DMS79 (cell line): Measurements from ENCODE around the gene DCAF4.

Source experiments
- DNase-seq: peaks from one replicate; lab custom pipeline; 2025; lab: John Stamatoyannopoulos, UW

The DCAF4 gene

DNA sequence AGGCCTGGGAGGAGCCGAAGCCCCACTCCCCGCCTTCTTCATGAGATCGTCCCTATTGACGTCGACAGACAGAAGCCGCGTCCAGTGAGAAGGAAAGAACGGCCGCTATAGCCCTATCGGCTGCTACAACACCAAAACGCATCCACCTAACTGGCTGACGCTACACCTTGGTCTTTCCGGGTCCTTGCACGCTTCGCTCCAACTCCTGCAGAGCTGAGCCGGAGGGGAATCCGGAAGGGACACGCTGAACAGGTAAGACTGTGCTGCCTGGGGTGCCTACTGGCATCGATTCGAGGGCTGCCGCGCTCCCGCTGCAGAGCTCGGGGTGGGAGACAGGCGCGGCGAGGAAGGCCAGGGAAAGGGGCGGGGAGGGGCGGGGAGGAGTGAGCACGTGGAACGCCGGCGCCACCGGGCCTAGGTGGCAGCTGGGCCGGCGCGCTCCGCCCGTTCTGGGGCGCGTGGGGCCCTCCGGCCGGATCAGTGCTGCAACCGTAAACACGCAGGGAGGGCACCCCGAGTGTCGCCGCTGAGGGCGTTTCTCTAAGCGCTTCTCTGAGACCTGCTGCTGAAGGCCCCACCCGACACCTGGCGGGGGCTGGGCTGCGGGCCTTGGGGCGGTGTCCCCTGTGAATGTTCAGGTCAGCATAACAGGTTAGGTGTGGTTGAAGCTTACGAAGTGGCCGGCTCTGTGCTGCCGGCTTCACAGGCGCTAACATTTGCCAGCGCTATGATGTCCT, at the start of gene DCAF4:
Gene DCAF4, plus strand, starts transcription at position 173 of the 737 bp plus-strand sequence. CDS start 11,515 bp downstream, outside the sequence.
- DNase-seq = peak; percentile 99

DNA sequence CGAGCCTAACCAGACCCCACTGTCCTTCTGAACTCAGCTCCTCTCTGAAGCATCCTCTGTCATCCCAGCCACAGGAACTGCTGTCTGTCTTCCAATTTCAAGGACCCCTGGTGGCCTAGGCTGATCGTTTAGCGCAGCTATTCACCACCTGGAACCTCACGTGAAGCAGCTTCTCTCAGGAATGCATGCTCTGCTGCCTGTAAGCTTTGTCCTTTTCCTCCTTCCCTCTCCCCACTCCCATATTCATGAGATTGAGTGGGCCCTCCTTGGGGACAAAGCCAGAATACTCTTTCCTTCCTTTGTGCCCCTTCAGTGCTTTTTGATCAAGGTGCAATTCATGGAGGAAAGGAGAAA, 49.6 kb upstream of the DCAF4 start:
- DNase-seq = no peak

DNA sequence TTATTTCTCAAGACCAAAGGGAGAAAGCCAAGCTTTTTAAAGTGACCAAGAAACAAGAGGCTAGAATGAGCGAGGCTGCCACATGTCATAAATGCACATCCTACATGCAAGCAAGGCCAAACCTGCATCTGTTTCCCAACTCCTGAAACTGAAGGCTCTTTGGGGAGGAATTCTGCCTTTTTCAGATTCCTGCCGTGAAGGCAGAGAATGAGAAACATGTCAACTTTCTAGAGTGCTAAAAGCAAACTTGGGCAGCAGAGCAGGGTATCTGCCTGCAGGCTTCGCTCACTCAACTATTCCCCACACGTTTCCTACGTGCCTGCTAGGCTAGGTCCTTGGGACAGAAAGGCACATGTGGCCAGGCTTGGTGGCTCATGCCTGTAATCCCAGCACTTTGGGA, 47.5 kb upstream of the DCAF4 start:
- no peak for DNase-seq

DNA sequence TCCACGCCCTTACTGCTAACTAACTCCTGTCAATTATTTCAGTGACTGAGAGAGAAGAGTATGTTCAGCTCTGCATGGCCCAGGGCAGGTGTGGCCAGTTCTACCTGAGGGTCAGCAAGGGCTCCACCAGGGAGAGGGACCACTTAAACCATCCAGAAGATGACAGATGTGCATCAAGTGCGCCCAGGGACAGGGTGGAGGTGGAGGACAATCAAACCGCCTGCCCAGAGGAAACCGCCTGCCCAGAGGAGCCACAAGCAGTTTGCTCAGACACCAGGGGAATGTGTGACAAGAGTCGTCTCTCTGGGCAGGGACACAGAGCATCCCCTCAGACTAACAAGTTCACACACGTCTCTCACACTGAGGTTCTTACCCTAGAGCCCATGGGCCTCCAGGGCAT, 46.8 kb upstream of the DCAF4 start:
- no peak for DNase-seq

DNA sequence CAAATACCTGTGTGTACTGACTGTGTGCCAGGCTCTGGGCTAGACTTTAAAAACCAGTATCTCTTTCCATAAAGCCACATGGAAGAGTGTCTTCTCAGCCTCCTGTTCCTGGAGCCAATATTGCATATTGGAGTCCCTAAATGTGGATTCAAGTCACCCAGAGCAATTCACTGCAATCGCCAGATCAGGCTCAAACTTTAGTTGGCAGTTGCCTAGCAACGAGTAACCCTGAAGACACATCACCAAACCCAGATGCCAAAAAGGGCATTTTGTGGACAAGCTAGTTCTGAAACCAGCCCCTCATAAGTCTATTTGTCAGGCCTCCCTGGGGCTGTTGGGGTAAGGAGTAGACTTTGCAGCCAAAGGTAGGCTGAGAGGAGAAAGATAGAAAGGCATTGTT, 46.1 kb upstream of the DCAF4 start:
- no peak for DNase-seq

DNA sequence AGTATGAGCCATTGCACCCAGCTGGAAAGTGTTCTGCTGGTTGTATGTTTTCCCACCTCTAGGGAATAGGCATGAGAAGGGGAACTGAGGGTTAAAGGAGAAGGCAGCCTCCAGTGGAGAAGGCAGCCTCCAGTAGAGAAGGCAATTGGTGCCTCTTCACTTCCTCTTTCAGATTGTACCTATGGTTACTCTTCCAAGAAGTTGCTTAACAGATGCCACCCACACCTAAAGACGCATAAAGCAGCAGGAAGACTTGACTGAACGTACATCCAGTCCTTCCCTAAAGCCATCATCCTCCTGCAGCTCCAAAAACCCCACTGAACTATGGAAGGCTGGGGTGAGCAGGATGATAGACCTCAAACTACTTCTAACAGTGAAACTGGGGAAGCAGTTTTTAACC, 45.4 kb upstream of the DCAF4 start:
- no peak for DNase-seq

DNA sequence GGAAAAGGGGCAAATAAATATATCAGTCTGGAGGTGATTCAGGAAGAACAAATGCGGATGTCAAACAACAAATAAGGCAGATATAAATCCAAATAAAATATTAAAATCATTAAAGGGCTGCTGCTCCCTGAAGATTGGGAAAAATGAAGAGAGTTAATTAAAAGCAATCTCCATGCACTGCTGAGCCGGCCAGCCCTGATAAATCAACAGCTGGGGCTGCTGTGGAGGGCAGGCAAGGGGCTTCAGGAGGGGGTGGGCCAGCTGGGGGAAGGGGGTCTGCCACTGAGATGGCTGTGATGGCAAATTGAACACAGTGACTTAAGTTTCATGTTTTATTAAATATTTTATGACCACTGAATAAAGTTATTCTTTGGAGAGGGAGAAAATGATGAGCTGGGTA, 44.7 kb upstream of the DCAF4 start:
- DNase-seq = no peak

- DNase-seq = no peak
Observed at GRCh38 chr14:72882047-72882446, 44.2 kb upstream of the DCAF4 start.

- DNase-seq = no peak
Observed at GRCh38 chr14:72882463-72882862, 43.8 kb upstream of the DCAF4 start.

GRCh38 chr14:72883109-72883508, 43.2 kb upstream of the DCAF4 start:
- no peak for DNase-seq

GRCh38 chr14:72883961-72884360, 42.3 kb upstream of the DCAF4 start:
- no peak for DNase-seq

GRCh38 chr14:72884386-72884785, 41.9 kb upstream of the DCAF4 start:
- no peak for DNase-seq

- DNase-seq = no peak
Observed at GRCh38 chr14:72887514-72887913, 38.8 kb upstream of the DCAF4 start.

GRCh38 chr14:72888192-72888591, 38.1 kb upstream of the DCAF4 start:
- no peak for DNase-seq

GRCh38 chr14:72888636-72889201, 37.5 kb upstream of the DCAF4 start:
- DNase-seq = no peak

DNA sequence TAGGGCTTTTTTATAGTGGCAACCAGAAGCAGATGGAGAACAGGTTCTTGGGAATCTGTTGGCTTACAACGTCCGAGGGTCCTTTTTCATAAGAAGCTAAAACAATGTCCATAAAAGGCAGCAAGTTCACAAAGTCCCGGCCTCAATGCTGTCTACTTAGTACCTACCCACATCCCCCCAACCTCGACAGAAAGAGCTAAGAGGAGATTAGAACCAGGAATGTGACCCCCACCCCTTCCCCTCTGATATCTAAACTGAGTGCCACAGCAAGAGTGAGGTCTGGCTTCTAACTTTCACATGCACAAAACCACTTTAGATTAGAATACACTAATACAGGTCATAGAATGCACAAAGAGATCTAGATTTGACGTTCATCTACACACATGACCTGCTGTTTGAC, 36.9 kb upstream of the DCAF4 start:
- no peak for DNase-seq

DNA sequence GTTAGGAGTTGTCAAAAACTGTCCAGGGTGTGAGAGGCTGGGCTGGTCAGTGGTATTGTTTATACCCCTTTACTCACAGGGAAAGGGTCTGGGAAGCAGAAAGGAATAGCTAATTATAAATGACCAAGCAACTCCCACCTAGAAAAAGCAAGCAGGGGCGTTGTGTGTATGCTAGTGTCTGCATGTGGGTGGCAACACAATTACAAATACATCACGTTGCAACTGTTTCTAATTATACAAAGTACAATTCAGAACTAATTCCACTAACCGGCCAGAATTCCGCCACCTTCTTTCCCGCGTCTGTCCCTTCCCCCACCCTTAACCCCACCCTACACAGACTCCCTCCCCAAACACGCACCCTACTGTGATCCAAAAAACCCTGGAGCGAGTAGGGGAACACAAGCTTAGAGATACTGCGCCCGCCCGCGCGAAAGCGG, 34.6 kb upstream of the DCAF4 start:
- no peak for DNase-seq

GRCh38 chr14:72892103-72892878, 34.0 kb upstream of the DCAF4 start:
- peak; percentile 35 for DNase-seq

DNA sequence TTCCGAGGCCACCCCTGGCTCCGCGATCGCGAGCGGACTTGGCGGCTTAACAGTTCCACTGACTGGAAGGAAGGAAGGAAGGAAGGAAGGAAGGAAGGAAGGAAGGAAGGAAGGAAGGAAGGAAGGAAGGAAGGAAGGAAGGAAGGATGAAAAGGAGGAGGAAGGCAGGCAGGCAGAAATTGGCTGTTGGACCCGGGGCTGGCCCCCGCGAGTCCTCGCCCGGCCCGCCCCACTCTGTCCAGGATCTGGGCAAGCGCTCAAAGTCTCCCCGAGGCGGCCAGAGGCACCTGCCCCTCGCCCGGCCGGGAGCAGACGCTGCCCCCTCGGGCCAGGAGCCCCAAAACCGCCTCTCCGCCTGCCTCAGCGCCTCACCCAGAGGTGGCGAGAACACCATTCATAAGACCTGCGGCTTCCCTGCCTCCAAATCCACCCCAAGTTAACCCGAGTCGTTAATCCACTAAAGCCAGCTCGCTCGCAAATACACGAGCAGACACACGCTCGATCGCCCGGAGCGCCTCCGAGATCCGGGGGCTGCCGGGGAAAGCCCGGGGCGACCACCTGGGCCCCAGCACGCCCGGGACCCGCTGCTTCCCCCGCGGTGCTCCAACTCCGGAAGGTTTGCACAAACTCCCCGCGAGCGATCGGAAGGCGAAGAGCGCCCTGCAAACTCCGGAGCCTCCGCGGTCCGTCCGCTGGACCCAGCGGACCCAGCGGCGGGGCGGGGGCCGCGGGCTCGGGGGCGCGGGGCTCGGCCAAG, 33.2 kb upstream of the DCAF4 start:
- DNase-seq = peak; percentile 29

GRCh38 chr14:72893636-72894322, 32.5 kb upstream of the DCAF4 start, which contains the start of gene DPF3:
TSS of gene DPF3 (minus strand) at chr14:72894101. CDS start at chr14:72894088, 13 bp downstream.
- DNase-seq = peak; percentile 96

DNA sequence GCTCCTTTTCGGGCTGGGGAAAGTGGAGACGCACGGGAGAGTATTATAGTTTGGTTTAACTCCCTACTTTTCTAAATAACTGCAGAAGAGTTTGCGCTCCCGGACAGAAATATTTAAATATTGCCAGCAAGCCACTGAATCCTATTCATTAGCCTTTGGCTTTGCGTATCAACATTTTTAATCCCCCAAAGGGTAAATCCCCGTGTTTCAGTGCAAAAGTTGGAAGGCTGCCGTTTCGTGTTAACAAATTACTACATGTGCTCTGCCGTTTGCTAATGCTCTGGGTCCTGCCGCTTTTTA, 32.0 kb upstream of the DCAF4 start:
- DNase-seq = no peak
